HG03354 (cell line): ENCODE results near the gene EIF4E1B.

ENCODE experiments used
- ATAC-seq: cut with Tn5 transposase; IDR thresholded peaks from one replicate; pipeline ENCODE4 v1.9.1; 2021; ENCODE audit warnings: mild to moderate bottlenecking; ENCODE audit not compliant: unreplicated experiment, poor library complexity, severe bottlenecking

The EIF4E1B gene

DNA sequence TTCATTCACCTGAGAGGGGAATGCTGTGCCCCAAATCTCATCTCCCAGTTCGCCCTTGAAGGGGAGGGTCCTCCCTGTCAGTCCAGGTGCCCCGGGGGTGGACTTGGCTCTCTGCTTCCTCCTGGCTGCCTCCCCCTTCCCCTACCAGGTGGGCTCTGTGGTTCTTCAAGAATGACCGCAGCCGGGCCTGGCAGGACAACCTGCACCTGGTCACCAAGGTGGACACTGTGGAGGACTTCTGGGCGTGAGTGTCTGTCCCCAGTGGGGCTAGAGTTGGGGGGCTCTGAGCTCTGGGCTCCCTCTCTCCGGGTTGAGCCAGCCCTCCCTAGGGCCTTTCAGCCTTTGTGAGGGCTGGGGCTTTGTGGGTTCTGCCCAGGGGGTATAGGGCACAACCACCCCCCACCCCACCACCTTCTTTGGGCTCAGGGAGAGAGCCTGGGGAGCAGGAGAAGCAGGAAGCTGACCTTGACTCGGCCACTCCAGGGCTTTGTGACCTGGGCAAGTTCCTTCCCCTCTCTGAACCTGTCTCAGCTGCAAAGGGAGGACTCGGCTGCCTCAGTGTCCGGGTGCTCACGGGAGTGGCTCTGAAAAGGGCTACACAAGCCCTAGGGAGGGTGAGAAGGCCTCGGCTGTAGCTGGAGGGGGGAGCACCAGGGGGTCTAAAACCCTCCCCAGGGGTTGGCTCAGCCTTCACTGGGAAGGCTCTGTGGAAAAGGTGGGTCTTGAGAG lies 13.2 kb downstream of the EIF4E1B start:
- ATAC-seq, result no peak

DNA sequence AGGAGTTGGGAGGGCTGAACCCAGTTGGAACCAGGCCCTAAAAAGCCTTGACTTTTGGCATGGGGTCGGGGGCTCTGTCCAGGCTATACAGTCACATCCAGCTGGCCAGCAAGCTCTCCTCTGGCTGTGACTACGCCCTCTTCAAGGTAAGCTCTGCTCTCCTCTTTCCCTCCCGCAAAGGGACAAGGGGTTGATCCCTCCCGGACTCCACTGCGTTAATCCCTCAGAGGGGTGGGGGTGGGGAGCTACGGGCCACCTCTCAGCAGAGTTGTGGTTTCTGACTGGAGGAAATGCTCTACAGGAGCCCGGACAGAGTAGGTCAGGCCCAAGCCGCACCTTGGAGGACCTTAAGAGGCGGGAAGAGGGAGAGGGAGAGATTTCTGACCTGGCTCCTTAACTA lies 13.8 kb downstream of the EIF4E1B start:
- no peak for ATAC-seq

DNA sequence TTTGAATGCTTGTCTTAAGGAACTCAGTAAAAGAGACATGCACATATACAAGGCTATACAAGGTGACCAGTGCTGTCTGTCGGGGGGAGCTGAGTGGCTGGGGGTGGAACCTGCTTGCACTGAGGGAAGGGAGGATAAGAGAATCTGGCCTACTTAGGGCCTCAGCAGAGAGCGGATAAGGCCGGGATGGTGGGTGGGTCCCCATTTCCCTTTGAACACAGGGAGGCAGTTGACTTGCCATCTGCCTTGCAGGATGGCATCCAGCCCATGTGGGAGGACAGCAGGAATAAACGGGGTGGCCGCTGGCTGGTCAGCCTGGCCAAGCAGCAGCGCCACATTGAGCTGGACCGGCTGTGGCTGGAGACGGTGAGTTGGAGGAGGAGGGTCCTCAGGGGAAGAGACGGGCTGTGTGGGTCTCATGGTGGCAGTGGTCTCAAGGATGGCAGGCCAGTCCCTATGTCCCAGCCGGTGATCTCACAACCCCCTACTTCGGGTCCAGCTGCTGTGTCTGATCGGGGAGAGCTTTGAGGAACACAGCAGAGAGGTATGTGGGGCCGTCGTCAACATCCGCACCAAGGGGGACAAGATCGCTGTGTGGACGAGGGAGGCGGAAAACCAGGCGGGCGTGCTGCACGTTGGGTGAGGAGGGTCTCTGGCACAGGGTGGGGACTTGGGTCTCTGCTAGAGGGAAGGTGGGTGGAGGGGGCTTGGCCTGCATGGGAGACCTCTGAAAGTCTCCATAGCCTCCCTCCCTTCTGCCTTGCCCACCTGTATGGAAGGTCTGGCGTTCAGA lies 14.6 kb downstream of the EIF4E1B start:
- ATAC-seq, result no peak

DNA sequence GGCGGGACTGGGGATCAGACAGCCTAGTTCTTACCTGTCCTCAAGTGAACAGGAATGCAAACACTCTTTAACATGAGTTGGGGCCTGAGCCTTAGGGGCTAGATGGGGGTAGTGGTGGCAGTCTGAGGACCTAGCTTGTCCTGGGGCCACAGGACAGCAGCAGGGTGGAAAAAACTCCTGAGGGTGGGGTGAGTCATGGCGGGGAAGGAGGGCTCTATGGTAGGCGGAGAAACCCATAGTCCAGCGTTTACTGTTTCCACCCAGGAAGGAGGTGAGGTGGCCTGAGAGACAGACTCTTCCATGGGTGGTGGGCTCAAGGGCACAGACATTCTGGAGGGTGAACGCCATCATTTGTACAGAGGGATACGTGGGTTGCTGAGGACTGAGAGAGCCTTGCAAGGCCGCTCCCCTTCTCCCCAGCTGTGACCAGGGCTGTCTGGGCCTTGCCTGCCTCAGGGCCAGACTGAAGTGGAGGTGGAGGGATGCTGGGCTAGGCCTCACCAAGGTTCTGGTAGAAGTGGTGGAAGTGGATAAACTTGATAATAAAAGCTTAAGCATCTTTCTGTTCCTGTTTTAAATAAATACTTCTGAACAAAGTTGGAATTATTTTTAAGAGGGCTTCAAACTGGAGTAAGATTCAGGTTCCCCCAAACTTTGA lies 15.7 kb downstream of the EIF4E1B start:
- no peak for ATAC-seq

DNA sequence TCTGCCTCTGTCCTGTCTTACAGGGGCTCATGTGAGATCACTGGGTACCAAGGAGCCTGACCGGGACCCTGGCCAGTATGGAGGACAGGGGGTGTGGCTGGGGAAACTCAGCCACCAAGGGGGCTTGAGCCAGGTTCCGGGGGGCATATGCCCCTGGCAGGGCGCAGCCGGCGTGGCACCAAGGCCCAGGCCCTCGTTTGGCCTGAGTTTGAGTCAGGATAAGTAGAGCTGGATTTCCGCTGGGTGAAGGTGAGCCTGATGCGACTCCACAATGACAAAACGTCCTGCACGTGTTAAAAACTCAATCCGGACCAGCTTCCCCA lies 16.2 kb downstream of the EIF4E1B start:
- ATAC-seq, result no peak

DNA sequence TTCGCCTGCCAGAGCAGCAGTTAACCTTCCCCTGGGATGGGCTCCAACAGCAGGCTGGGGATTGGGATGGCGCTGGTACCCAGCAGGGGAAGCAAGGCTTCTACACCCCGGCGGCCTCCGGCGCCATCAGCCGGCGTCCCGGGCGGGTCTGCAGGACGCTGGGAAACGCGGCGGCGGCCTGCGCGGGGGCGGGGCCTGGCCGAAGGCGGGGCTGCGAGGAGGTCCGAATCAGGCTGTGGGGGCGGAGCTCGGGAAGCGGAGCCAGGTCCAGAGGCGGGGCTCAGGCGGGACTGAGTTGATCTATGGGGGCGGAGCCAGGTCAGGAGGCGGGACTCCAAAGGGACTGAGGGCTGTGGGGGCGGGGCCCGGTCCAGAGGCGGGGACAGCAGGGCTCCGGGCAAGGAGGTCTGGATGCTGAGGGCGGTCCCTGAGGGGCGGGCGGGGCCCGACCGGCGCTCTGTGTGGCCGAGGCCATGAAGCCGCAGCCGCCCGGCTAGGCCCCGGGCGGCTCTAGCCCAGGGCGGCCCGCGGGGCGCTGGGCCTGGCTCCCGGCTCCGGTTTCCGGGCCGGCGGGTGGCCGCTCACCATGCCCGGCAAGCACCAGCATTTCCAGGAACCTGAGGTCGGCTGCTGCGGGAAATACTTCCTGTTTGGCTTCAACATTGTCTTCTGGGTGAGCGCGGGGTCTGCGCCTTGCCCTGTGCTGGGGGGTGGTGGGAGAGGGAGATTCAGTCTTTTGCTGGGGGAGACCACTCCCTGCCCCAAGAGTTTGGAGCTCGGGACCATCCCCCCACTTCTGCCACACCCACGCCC lies 16.8 kb downstream of the EIF4E1B start, which contains the start of gene TSPAN17:
Gene TSPAN17, plus strand, starts transcription at position 455 of the 813 bp plus-strand sequence. Its CDS starts 132 bp downstream, at position 587.
- ATAC-seq, result peak; percentile 92

DNA sequence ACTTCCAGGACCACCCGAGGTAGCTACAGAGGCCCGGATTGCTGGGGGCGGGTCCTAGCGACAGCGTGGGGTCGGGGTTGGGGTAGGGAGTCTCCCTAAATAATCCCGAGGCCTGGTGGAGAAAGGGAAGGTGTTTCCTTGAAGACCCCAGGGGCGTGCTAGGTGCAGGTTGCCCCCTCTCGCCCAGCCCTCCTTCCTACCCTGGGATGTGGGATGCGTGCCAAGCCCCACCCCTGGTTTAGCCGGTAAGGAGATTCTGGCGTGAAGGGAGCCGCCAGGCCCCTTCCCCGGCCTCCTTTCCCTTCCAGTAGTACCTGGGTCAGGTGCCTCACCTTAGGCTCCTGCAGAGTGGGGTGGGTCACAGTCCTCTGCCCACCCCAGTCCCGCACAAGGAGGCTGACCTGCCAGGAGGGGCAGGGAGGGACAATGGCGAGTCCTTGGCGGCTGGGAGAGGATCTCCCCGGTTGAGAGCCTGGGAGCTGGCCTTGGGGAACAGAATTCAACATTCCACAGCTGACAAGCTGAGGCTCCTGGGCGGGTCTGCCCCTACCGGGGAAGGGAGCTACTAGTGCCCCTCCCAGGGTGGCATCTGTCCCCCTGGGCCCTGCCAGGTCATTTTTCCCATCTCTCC lies 17.5 kb downstream of the EIF4E1B start:
- ATAC-seq, result no peak

DNA sequence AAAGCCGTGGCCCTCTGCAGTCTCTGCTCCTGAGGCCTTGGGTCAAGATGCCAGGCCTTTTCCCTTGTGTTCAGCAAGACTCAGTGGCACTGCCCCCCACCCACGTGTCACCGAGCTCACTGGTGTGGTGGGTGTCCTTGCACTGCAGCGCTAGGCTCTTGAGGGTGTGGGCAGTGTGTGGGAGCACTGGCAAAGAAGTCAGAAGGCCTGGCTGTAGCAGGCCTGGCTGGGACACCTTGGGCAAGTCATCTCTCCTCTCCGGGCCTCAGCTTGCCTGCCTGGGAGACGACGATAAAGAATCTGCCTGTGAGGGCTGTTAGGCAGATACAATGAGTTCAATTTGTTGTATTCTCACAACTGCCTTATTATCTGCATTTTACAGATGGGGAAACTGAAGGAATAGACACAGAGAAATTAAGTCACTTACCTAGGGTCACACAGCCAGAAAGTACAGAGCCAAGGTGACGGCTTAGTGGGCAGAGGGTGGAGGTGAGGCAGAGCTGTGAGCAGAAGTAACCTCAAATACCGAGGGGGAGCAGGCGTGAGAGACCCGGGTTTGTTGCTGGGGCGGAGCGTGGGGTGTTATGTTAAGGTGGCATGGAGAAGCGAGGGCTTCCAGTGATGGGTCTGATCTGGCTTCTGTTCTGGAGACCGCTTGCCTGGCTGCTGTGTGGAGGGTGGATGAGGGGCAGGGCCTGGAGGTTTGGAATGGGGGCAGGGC lies 18.2 kb downstream of the EIF4E1B start:
- ATAC-seq, result no peak

DNA sequence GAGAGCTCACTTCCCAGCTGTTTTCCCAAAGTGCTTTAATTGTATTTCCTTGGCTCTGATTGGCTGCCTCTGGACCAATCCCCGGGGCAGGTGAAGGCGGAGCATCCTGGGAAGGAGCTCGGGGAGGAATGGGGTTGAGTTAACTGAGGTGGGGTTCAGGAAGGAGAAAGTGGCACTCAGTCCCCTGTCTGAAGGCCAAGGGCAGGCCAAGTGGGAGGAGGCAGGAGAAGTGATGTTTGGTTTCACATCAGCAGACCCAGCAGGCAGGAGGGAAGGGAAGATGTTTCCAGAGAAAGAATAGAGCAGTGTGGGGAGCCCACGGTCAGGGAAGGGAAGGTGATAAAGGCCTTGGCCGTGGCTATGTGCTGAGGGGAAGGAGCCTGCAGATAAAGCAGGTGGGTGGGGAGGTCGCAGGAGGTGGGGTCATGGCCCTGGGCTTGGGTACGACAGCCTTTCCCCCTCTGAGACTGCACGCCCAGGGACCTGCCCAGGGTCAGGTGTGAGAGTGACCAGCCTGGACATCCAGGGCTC lies 19.9 kb downstream of the EIF4E1B start:
- no peak for ATAC-seq

DNA sequence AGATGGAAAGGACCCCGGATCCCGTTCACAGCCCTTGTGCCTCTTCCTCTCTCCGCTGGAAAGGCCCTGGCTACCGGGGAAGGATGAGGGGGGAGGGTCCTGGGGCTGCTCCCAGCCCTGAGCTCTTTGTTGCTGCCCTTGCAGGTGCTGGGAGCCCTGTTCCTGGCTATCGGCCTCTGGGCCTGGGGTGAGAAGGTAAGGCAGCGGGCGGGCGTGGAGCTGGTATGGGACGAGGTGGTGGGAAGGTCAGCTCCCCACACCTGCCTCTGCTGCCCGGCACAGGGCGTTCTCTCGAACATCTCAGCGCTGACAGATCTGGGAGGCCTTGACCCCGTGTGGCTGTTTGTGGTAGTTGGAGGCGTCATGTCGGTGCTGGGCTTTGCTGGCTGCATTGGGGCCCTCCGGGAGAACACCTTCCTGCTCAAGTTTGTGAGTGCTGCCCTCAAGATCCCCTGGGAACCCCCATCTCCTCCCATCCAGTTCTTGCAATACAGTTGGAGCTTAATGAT lies 21.1 kb downstream of the EIF4E1B start:
- no peak for ATAC-seq

DNA sequence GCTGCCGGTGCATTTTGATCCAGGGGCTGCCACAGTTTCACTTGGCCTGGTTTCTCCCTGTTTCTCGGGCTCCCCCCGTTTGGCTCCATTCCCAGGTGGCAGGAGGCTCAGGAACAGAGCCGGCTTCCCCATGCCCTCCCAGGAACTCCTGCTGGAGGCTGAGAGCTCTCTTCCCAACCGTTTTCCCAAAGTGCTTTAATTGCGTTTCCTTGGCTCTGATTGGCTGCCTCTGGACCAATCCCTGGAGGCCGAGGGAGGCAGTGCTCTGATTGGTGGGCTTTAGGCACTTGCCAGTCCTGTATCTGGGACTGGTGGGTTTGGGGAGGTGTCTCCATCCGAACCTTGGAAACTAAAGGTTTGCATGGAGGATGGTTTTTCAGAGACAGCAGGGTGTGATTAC lies 21.7 kb downstream of the EIF4E1B start:
- no peak for ATAC-seq

DNA sequence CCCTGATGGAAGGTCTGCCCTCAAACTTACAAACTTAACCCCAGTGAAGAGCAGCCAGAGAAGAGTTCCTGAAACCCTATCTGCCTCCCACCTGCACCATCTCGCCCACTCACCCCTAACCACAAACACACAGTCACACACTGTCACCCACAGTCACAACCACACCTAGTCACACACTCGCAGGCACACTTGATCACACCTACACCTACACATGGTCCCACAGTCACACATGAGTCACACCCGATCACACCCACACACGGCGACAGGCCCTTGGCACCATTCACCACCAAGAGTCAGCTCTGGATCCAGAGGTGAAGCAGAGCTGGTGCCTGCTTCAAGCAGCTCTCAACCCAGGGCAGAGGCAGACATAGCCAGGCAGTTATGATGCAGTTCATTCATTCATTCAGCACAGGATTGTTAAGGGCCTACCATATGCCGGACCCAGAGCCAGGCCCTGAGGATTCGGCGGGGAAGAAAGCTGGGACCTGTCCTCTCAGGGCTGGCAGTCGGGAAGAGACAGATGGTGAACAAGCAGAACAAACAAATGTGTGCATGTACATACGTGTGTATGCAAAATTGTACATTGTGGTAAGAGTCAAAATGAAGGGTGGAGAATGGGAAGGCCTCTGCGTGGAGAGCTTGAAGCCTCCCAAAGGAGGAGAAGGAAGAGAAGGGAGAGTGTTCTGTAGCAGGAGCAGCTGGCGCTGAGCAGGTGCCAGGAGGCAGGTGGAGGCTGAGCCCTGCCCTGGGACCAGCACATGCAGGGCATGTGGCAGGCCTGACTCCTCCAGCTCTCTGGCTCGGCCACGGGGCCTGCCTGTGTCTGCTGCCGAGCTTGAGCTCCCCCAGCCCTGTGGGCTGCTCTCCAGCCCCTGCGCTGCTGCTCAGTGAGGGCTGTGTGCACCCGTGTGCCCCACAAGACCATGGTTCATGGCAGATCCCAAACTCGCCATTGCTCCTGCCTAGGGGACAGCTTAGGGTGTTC lies 23.2 kb downstream of the EIF4E1B start:
- ATAC-seq, result no peak

DNA sequence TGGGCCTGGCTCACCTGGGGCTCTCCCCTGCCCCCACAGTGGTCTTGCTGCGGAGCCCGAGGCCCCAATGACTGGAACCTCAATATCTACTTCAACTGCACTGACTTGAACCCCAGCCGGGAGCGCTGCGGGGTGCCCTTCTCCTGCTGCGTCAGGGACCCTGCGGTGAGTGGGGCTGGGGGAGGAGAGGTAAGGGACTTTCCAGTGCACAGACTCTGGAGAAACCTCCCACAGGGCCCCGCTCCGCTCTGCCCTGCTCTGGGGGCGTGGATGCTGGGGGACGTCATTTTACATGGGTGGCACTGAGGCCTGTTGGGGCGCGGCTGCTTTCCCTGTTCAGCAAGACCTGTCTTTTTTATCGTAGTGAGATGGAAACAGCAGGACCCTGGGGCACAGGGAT lies 24.4 kb downstream of the EIF4E1B start:
- ATAC-seq, result no peak

DNA sequence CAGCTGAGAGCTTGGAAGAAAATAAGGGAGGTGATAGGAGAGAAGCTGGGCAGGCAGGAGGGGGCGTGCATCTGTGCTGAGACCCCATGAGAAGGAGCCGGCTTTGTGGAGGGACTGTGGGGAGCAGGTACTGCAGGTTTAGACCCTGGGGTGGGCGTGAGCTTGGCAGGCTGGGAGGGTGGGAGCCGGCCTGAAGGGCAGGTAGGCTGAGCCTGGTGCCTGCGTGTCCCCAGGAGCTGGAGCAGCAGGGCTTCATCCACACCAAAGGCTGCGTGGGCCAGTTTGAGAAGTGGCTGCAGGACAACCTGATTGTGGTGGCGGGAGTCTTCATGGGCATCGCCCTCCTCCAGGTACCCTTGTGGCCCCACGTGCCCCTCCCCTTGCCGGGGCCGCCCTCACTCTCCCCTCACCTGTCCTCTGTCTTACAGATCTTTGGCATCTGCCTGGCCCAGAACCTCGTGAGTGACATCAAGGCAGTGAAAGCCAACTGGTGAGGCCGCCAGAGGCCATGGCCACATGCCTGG lies 26.1 kb downstream of the EIF4E1B start:
- no peak for ATAC-seq

DNA sequence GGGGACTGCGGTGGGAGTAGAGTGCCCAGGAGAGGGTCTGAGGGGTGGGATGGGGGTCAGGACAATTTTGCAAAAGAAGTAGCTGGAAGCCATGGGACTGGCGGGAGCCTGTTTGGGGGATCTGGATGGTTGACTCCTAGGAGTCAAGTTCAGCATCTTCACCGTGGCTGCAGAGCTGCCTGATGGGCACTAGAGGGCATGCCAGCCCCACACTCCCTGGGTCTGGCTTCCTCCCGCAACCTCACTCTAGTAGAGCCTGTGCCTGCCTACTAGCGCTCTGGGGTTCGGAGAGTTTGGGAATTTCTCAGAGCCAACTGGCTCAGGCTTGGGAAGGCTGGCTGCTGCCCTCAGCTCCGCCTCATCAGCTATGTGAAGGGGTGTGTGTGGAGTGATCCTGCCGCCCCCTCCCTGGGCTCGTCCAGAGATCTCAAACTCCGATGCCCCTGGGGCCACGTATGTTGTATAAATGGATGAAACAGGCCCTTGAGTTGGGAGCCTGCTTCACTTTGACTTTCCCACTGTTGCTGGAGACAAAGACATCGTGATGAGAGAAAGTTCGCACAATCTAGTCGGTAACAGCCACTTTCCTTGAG lies 27.6 kb downstream of the EIF4E1B start:
- ATAC-seq, result peak; percentile 58

DNA sequence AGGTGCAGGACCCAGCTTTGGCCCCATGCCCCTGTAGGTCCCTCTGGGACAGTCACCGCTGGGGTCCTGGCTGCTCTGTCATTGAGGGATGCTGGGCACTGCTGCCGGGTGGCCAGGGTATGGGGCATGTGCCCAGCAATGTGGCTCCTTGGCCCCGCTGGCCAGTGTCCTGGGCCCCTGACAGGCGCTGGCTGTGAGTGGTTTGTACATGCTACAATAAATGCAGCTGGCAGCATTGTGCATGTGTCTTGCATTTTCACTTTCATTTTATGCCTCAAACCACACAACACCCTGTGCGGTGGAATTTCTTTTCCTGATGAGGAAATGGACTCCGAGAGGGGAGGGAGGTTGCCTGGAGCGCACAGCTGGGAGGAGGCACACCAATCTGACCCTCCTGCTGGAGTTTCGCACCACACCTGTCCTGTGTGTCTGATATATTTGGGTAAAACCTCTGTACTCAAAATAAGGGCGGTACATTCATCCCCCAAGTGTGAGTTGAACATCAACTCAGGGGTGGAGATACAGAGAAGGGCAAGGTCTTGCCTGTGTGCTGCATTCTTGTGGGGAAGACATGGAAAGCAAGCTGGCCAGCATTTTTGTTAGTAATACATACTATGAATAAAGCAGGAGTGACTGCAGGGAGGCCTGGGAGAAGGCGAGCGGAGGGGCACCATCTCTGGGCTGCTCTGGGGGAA lies 28.5 kb downstream of the EIF4E1B start:
- ATAC-seq, result peak; percentile 50
